Left cardiac atrium (tissue), 4 donors: ENCODE measurements around the gene GTSE1. TPM values are rescaled to one million over a fixed set of nuclear protein-coding genes. Genes with fewer than 3 reads are reported as not detected.
"Not testable (repeated sequence)": the region's sequence is repeated elsewhere in the genome, so short reads cannot be mapped to it uniquely, and the experiment has no call there.

Source experiments
- ATAC-seq, 2 donors: fragments of 200-7000 bp; cut with Tn5 transposase; one replicate each; pipeline ENCODE4 v1.9.1; 2020; ENCODE audit warnings: mild to moderate bottlenecking in 2 of 2, moderate library complexity in 2 of 2
- DNase-seq: peaks from one replicate; pipeline ENCODE4 v3.0.0-alpha.2; 2020
- intact Hi-C, 2 donors: fragments of 100-400 bp; cut with DNase I; formaldehyde crosslinking; loops; one replicate each; pipeline versions ENCODE4 v1.14.1 to v1.15.1; 2022 to 2023
- long read RNA-seq: library from polyadenylated mRNA; unstranded; transcript quantifications from one replicate; pipeline ENCODE4 v2.0.0, GENCODE V29; 2021
- total RNA-seq, 2 donors: library from RNA; stranded (reverse); fragmentation: NEBNext Ultra II Directional; extraction: Animal tissue kit (Norgen Biotek cat#: 25700); gene quantifications; one replicate each; pipeline ENCODE4 v1.2.1, GENCODE V29; 2021
- donor health status: DM: no; HTN: yes; CAD: no.
- donor health status: DM: no; HTN: yes; CAD: no; lungs with severe emphysema.
- donor health status: DM: yes; HTN: yes; CAD: no.
- donor health status: Dilated cardiomyopathy.

GTSE1 gene
- under 1 TPM; 0.24 to 0.94 TPM for total RNA-seq
- long read RNA-seq, partial matches to known transcripts, result 0 of 1 reads
- long read RNA-seq, other reads (novel, unspliced or antisense), result 1 of 1 reads

DNA sequence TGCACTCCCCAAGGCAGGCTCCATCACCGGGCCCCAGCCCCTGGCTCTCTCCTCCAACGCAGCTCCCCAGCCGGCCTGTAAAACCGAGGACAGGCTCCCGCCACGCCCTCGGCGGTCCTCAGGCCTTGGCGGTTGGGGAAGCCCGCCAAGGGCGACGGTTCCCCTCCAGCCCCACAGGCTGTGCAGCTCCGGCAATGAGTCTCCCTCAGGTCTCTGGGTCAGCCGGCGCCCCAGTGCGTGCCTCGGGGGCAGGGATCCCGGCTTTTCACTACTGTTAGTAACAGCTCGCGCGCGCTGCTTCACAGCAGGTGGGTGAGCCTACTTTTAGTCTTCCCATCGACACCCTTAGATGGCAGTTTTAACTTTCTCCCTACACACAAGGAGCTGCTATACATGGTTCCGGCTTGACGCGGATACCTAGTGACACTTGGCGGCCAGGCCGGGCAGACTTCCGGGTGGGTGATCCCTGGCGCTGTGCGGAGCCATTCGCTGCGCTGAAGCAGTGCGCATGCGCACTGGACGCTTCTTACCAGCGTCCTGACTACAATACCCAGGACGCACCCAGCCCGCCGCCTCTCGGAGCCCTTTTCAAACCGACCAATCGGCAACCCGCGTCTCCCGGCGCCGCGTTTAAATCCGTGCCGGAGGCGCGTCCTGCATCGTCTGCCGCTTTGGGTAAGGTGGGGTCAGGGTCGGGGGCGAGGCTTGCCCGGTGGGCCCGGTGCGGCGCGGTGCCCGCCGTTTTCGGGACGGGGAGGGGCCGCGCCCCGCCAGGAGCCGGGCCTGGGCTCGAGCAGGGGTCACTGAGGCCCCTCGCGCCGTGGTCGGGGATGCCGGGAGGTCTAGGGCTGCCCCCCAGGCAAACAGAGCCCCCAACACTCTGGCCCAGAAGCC is at the start of gene GTSE1:
GTSE1 (plus strand) TSS at position 614 of the 894 bp plus-strand sequence. CDS start 531 bp downstream, outside the sequence.
- DNase-seq (peak; percentile 99), ATAC-seq (peak; percentile 97 to 99)
- intact Hi-C loops, result loop anchor here in 1 of 2 donors (5.0 kb wide), 1 partner anchor 174 kb away; no protein-coding TSS in a partner anchor

DNA sequence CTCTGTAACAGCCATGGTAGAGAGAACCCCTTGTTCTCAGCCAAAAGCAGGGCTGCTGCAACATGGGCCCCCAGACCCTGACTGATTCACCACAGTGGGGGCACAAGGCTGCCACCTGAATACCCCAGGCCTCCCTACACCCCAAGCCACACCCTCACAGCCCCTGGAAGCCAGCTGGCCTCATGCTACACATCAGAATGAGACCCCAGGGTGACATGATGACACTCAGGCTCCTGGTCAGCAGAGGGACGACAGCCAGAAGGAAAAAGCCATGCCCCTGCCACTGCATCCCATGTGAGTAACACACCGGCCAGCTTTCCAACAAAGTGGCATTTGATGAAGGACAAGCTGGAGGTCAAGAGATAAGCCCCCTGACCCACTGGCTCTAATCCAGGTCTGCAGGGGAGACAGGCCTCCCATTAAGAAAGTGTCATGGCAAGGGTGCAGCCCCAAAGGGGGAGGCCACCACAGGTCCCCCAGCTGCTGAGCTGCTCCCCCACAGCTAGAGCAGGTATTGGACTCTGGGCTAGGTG is 49.2 kb upstream of the GTSE1 start:
- ATAC-seq (no peak), DNase-seq (no peak)
- intact Hi-C loops, result loop anchor here in 1 of 2 donors (10.0 kb wide), 1 partner anchor 93 kb away; the partner anchor contains the start of gene PPARA

DNA sequence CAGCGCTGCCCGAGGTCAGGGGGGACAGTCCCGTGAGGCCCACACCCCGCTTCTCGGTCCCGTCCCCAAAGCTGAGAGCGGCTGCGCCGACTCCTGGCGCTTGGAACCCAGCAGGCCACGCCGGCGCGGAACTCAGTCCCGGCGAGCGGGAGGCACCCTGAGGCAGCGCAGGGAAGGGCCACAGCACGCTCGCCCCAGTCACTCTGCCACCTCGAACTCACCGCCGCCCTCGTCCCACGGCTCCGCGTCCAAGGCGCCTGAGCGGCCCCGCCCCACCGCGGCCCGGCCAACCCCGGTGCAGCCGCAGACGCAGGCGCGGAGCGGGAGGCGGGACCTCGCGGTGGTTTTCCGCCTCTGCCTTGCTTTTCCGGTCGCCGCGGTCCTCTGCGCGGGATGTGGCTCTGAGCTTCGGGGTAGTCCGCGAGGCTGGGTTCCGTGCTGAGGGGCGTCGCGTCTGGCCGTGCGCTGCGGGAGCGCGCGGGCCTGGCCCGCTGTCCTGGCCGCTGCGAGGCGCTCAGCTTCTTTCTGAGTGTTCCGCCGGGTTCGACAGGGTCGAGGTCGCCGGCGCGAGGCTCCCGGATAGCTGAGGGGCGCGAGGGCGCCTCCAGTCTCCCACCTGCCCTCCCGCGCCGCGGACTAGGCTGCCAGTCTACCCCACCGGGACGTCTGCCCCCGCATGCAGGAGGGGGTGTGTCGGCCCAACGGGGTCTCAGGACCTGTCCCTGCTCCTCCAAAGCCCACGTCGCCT is 46.5 kb upstream of the GTSE1 start, which contains the start of gene CDPF1:
CDPF1 (minus strand) TSS at position 259 of the 748 bp plus-strand sequence. CDS start 2,009 bp downstream, outside the sequence.
- DNase-seq, result peak; percentile 95
- intact Hi-C loops, result loop anchor here in 1 of 2 donors (5.0 kb wide), 1 partner anchor 37 kb away; no protein-coding TSS in a partner anchor
- ATAC-seq, result peak; percentile 95 to 97

DNA sequence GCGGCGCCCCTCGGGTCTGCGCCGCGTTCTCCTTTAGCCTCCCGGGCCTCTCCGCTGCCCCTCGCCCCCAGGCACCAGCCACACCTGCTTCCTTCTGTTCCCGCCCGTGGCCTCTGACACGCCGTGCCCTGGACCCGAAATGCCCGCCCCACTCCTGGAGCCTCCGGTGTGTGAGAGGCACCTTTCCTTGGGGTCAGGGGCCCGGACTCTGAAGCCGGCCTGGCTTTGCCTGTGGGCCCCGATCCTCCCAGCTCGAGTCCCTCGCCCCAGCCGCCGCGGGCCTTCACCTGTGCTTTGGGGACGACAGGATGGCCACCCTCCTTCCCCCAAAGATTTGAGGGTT is 45.9 kb upstream of the GTSE1 start:
- intact Hi-C loops, result loop anchor here in 1 of 2 donors (5.0 kb wide), 1 partner anchor 37 kb away; no protein-coding TSS in a partner anchor
- DNase-seq (no peak), ATAC-seq (peak; percentile 7 to 16)

DNA sequence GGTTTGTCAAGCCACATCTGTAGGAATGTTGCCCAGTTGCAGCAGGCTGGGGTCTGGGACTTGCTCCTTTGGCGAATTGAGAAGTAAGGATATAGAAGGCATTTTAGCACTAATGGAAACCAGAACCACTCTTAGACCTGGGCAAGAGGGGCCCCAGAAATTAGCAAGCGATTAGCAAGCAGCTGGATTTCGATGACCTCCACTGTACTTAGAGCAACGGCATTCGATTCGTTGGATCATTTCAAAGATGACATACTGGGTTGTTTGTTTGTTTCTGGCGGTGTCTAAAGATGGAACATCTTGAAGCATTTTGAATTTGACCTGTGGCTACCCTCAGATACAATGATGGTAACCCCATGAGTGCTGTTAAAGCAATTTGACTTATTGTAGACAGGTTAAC is 45.4 kb upstream of the GTSE1 start:
- no peak for DNase-seq
- intact Hi-C loops, result loop anchor here in 1 of 2 donors (5.0 kb wide), 1 partner anchor 36 kb away; no protein-coding TSS in a partner anchor

DNA sequence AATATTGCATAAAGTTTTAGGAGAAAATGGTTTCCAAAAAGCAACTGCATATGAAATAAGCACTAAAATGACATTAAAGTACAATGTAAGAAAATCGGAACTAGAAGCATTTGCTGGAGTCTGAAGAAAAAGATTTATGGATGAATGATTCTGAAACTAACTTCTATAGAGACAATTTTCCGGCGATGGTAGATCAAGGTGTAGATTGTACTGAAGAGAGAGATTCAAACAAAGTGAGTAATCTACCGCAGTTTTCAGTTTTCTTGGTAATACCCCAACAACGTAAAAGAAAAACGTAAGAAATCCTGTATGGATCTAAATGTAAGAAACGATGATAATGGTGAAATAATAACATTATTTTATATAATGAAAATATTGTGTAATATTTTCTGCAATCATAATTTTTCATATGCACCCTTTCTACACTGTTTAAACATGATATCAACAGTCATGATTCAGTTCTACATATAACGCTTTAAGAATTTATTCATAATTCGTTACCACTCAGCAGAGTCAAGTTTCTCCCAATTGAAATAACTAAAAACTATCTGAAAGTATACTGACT is 44.8 kb upstream of the GTSE1 start:
- DNase-seq (no peak), ATAC-seq (no peak)
- intact Hi-C loops, result loop anchor here in 1 of 2 donors (5.0 kb wide), 1 partner anchor 35 kb away; no protein-coding TSS in a partner anchor

More for the DNA sequence above, 45.4 kb upstream of the GTSE1 start:
- no peak for ATAC-seq

GRCh38 chr22:46256358-46256958 is 40.2 kb upstream of the GTSE1 start:
- no peak for ATAC-seq
- intact Hi-C loops, result no loop called here
- DNase-seq, result no peak

DNA sequence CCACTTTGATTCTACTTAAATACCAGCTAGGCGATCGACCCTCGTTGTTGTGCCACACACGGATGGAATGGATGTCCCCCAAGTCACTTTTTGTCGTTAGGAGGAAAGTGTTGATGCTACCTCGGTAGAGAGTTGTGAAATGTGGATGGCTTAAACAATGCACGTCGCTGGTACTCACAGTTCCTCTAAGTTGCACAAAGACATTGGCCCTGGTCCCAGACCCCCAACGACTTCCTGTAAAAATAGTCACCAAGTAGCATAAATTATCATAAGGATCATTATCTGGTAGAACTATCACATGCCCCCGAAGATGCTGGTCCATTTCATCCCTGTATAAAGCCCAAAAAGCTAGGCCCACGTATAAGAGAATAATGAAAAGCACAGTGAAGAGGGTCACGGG is 37.3 kb upstream of the GTSE1 start:
- no peak for DNase-seq
- intact Hi-C loops, result no loop called here
- ATAC-seq, result no peak

GRCh38 chr22:46260038-46260437 is 36.6 kb upstream of the GTSE1 start:
- intact Hi-C loops, result no loop called here
- ATAC-seq (no peak), DNase-seq (no peak)

GRCh38 chr22:46262449-46263215 is 34.0 kb upstream of the GTSE1 start:
- peak; percentile 25 to 69 for ATAC-seq
- DNase-seq, result peak; percentile 79
- intact Hi-C loops, result no loop called here

DNA sequence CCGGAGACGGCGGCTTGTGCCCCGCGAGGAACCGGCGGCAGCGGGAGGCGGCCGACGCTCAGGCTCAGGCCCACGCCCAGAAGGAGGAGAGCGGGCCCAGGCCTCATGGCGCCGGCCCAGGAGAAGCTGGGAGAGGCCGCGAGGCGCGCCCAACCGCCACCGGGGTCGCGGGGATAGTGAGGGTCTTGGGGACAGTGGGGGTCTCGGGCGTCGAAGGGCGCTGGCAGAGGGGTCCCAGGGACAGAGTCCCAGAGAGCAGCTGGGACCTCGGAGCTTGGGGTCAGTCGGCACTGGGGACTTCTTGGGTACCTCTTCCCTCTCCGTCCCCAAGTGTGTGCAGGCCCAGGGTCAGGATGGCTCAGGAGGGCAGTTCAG is 33.5 kb upstream of the GTSE1 start, which contains the start of gene PKDREJ:
PKDREJ (minus strand) TSS at position 128 of the 375 bp plus-strand sequence; CDS start at position 107, 21 bp downstream.
- DNase-seq (no peak), ATAC-seq (no peak)
- intact Hi-C loops, result no loop called here

- intact Hi-C loops, DNase-seq, ATAC-seq: not testable (repeated sequence)
These were observed 32.1 kb upstream of the GTSE1 start for GRCh38 chr22:46264520-46264919.

GRCh38 chr22:46265627-46266026 is 31.0 kb upstream of the GTSE1 start:
- intact Hi-C loops, DNase-seq, ATAC-seq: not testable (repeated sequence)

- ATAC-seq (peak; percentile 97 to 98), DNase-seq (peak; percentile 95)
- intact Hi-C loops, result no loop called here
These were observed 29.0 kb upstream of the GTSE1 start, which contains the start of gene TTC38 for GRCh38 chr22:46267431-46268279. TSS of gene TTC38 (plus strand) at chr22:46268008. CDS start at chr22:46268040, 32 bp downstream.

- ATAC-seq (no peak), DNase-seq (no peak)
- intact Hi-C loops, result no loop called here
These were observed 27.1 kb upstream of the GTSE1 start for GRCh38 chr22:46269564-46269963.

DNA sequence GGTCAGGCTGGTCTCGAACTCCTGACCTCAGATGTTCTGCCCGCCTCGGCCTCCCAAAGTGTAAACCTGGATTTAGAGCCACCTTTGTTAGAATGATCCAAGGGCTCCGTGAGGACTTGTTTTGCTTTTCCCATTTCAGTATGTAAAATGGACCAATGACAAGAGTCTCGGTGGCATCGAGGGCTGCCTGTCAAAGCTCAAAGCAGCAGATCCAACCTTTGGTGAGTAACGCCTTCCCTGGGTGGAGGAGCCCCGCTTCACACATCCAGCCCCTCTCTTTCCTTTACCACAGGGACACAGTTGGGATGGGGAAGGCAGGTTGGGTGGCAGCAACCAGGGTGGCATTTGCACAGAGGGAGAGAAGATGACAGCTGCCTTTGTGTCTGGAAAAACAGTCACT is 24.5 kb upstream of the GTSE1 start:
- DNase-seq (no peak), ATAC-seq (no peak)
- intact Hi-C loops, result no loop called here
